A673 (cell line): ENCODE measurements around the gene UBTD1. TPM values are rescaled to one million over a fixed set of nuclear protein-coding genes. Genes with fewer than 3 reads are reported as not detected.
A peak's percentile ranks its signal among the peaks of the same experiment; 100 is the strongest.

Source experiments
- BruUV-seq: library from RNA; stranded (reverse); fragments of 400-500 nt; replicated peaks from 2 replicates; lab custom pipeline; 2021; lab: Mats Ljungman, UMichigan
- CTCF ChIA-PET: fragments of 300-600 bp; sonication (Branson Sonifier 250); formaldehyde crosslinking; loops from one replicate; lab custom pipeline; 2022; ENCODE audit warnings: antibody characterized with exemption; lab: Charles Lee
- POLR2A ChIA-PET: fragments of 300-600 bp; sonication (Branson Sonifier 250); formaldehyde crosslinking; loops from one replicate; lab custom pipeline; 2022; ENCODE audit warnings: antibody characterized with exemption; ENCODE audit not compliant: low non-redundant PET; lab: Charles Lee
- DNase-seq: peaks from one replicate; pipeline ENCODE4 v3.0.0-alpha.2; 2015; ENCODE audit warnings: low spot score
- H3K27ac ChIP-seq: fragments of 200-600 bp; sonication (generic); 2 replicates; pipeline ENCODE4 v1.5.1; 2016; ENCODE audit warnings: mixed run types, low read depth, mild to moderate bottlenecking, mixed read lengths, antibody characterized with exemption, low read length; ENCODE audit not compliant: poor library complexity, severe bottlenecking
- H3K27me3 ChIP-seq: fragments of 200-600 bp; sonication (generic); replicated peaks from 2 replicates; pipeline ENCODE4 v1.6.1; 2017; ENCODE audit warnings: mixed run types, low read depth, mild to moderate bottlenecking, mixed read lengths, antibody characterized with exemption, low read length; ENCODE audit not compliant: insufficient read depth, poor library complexity
- H3K36me3 ChIP-seq: fragments of 200-600 bp; sonication (generic); 2 replicates; pipeline ENCODE4 v1.6.1; 2016; ENCODE audit warnings: mixed run types, mild to moderate bottlenecking, mixed read lengths, antibody characterized with exemption, low read length; ENCODE audit not compliant: insufficient read depth, poor library complexity, severe bottlenecking
- H3K4me1 ChIP-seq: fragments of 200-600 bp; sonication (generic); 2 replicates; pipeline ENCODE4 v1.6.1; 2017; ENCODE audit warnings: mixed run types, mild to moderate bottlenecking, mixed read lengths, antibody characterized with exemption, low read length; ENCODE audit not compliant: insufficient read depth, poor library complexity, severe bottlenecking
- H3K4me3 ChIP-seq: fragments of 200-600 bp; sonication (generic); 2 replicates; pipeline ENCODE4 v1.5.1; 2016; ENCODE audit warnings: low read depth, mixed run types, mild to moderate bottlenecking, mixed read lengths, low read length; ENCODE audit not compliant: poor library complexity, severe bottlenecking
- H3K9me3 ChIP-seq: fragments of 200-600 bp; sonication (generic); 2 replicates; pipeline ENCODE4 v1.6.1; 2016; ENCODE audit warnings: mixed run types, low read depth, mild to moderate bottlenecking, mixed read lengths, antibody characterized with exemption, low read length; ENCODE audit not compliant: poor library complexity, severe bottlenecking
- CTCF ChIP-seq: fragments of 300-800, 200-600 bp; sonication (generic); conservative IDR thresholded peaks from 2 replicates; pipeline ENCODE4 v1.5.1; 2017; ENCODE audit warnings: low read depth, mild to moderate bottlenecking, antibody characterized with exemption, low read length, moderate library complexity, mixed read lengths
- EZH2 ChIP-seq: fragments of 200-600 bp; sonication (generic); IDR thresholded peaks from 2 replicates; pipeline ENCODE4 v1.6.1; 2017; ENCODE audit warnings: borderline replicate concordance, low read depth, mild to moderate bottlenecking, mixed read lengths, antibody characterized with exemption, low read length; ENCODE audit not compliant: poor library complexity, severe bottlenecking
- intact Hi-C: fragments of 100-400 bp; cut with micrococcal nuclease; formaldehyde crosslinking; loops from one replicate; pipeline ENCODE4 v1.10.0; 2022; ENCODE audit not compliant: unreplicated experiment
- total RNA-seq: library from RNA; stranded (reverse); gene quantifications from 2 replicates; pipeline ENCODE4 v1.2.3, GENCODE V29; 2021

The UBTD1 gene
- total RNA-seq, 1 experiment from 2014 or later = 3.1 TPM

GRCh38 chr10:97462309-97462708 lies 36.4 kb upstream of the UBTD1 start:
- Histone ChIP-seq H3K36me3 (peaks cover 91% of the 10 kb centered on the region), H3K27ac (no peak overlapping the region), H3K4me3 (no peak overlapping the region), H3K9me3 (no peaks in the 10 kb centered on the region), H3K4me1 (no peaks in the 10 kb centered on the region), H3K27me3 (no peaks in the 10 kb centered on the region)
- intact Hi-C loops = no loop called here
- CTCF ChIA-PET = no interaction called here
- TF ChIP-seq CTCF (no peak), EZH2 (no peak)
- POLR2A ChIA-PET = no interaction called here
- no TSS peak for BruUV-seq
- DNase-seq = no peak

- H3K4me1 ChIP-seq = no peaks in the 10 kb centered on the region
- no TSS peak for BruUV-seq
- ChIA-PET POLR2A (no interaction called here), CTCF (interaction anchor here (0.6 kb wide), 1 partner anchor 90 kb away, joined by 3 read pairs; no protein-coding TSS in a partner anchor)
- H3K9me3 ChIP-seq = no peaks in the 10 kb centered on the region
- H3K4me3 ChIP-seq = no peak overlapping the region
- DNase-seq = peak; percentile 57
- no peaks in the 10 kb centered on the region for H3K27me3 ChIP-seq
- intact Hi-C loops = loop anchor here (1.0 kb wide), 1 partner anchor 90 kb away; no protein-coding TSS in a partner anchor
- peaks cover 90% of the 10 kb centered on the region for H3K36me3 ChIP-seq
- H3K27ac ChIP-seq = no peak overlapping the region
- no peak for TF ChIP-seq EZH2
- peak; percentile 84 for TF ChIP-seq CTCF
Measured at GRCh38 chr10:97463363-97464132, 35.2 kb upstream of the UBTD1 start.

- no TSS peak for BruUV-seq
- no peak for TF ChIP-seq EZH2
- TF ChIP-seq CTCF = no peak
- intact Hi-C loops = no loop called here
- Histone ChIP-seq H3K27ac (no peak overlapping the region), H3K36me3 (peaks cover 90% of the 10 kb centered on the region), H3K4me3 (no peak overlapping the region), H3K4me1 (no peaks in the 10 kb centered on the region), H3K27me3 (no peaks in the 10 kb centered on the region), H3K9me3 (no peaks in the 10 kb centered on the region)
- ChIA-PET POLR2A (no interaction called here), CTCF (interaction anchor here (0.6 kb wide), 1 partner anchor 89 kb away, joined by 3 read pairs; no protein-coding TSS in a partner anchor)
- DNase-seq = no peak
Measured at GRCh38 chr10:97464226-97464625, 34.5 kb upstream of the UBTD1 start.
